HEK293 (cell line): ENCODE results near the gene WDR6.

ENCODE experiments used
- CTCF ChIA-PET: fragments of 350-600 bp; formaldehyde crosslinking; extraction: SDS; loops from one replicate; lab custom pipeline; 2021; ENCODE audit warnings: antibody characterized with exemption; lab: Yijun Ruan, JAX
- POLR2A ChIA-PET: fragments of 300-600 bp; formaldehyde crosslinking; extraction: SDS; loops from one replicate; lab custom pipeline; 2020; ENCODE audit warnings: antibody characterized with exemption, inconsistent platforms; lab: Yijun Ruan, JAX
- H3K27ac ChIP-seq: fragments of 200-500 bp; sonication (Bioruptor generic); 2 replicates; pipeline ENCODE4 v1.5.1; 2014; ENCODE audit warnings: low read depth, low read length, control low read depth, inconsistent platforms; ENCODE audit errors: extremely low read depth
- H3K36me3 ChIP-seq, 2 experiments: fragments of 200-500 bp in 1 of 2; sonication (Bioruptor generic) in 1 of 2; 1 replicate in 1 of 2; 2 replicates in 1 of 2; pipeline ENCODE4 v1.5.1; 2014 to 2017; ENCODE audit warnings: inconsistent platforms in 2 of 2, low read length in 2 of 2; ENCODE audit not compliant: control insufficient read depth in 2 of 2, insufficient read depth in 1 of 2
- H3K4me1 ChIP-seq: fragments of 200-500 bp; sonication (Bioruptor generic); 2 replicates; pipeline ENCODE4 v1.5.1; 2014; ENCODE audit warnings: mild to moderate bottlenecking, low read length, inconsistent platforms; ENCODE audit not compliant: control insufficient read depth, insufficient read depth
- H3K4me3 ChIP-seq: 2 replicates; pipeline ENCODE4 v1.5.1; 2011; ENCODE audit warnings: low read depth, mild to moderate bottlenecking, control low read depth, low read length, moderate library complexity
- H3K9me3 ChIP-seq: fragments of 200-500 bp; sonication (Bioruptor generic); 2 replicates; pipeline ENCODE4 v1.5.1; 2014; ENCODE audit warnings: low read depth, low read length, inconsistent platforms; ENCODE audit not compliant: control insufficient read depth, insufficient read depth
- FEZF1 ChIP-seq: fragments of 450-650 bp; formaldehyde crosslinking; IDR thresholded peaks from 2 replicates; pipeline ENCODE4 v1.5.1; 2016; ENCODE audit warnings: missing biosample characterization, missing genetic modification characterization
- GFI1B ChIP-seq: fragments of 450-650 bp; formaldehyde crosslinking; IDR thresholded peaks from 2 replicates; pipeline ENCODE4 v1.5.1; 2016; ENCODE audit warnings: missing biosample characterization, missing genetic modification characterization
- IKZF3 ChIP-seq: fragments of 450-650 bp; IDR thresholded peaks from 2 replicates; pipeline ENCODE4 v1.5.0; 2018; ENCODE audit warnings: missing biosample characterization, mild to moderate bottlenecking, missing genetic modification characterization, moderate library complexity
- KLF16 ChIP-seq: fragments of 450-650 bp; formaldehyde crosslinking; IDR thresholded peaks from 2 replicates; pipeline ENCODE4 v1.5.1; 2017; ENCODE audit warnings: missing biosample characterization, missing genetic modification characterization
- OVOL3 ChIP-seq: fragments of 450-650 bp; formaldehyde crosslinking; IDR thresholded peaks from 2 replicates; pipeline ENCODE4 v1.5.1; 2016; ENCODE audit warnings: missing biosample characterization, missing genetic modification characterization
- SP2 ChIP-seq: fragments of 450-650 bp; formaldehyde crosslinking; IDR thresholded peaks from 2 replicates; pipeline ENCODE4 v1.5.1; 2016; ENCODE audit warnings: missing biosample characterization, missing genetic modification characterization
- WT1 ChIP-seq: fragments of 450-650 bp; formaldehyde crosslinking; IDR thresholded peaks from 2 replicates; pipeline ENCODE4 v1.5.1; 2016; ENCODE audit warnings: missing biosample characterization, missing genetic modification characterization
- ZBTB17 ChIP-seq: fragments of 450-650 bp; formaldehyde crosslinking; IDR thresholded peaks from 2 replicates; pipeline ENCODE4 v1.5.1; 2016; ENCODE audit warnings: missing biosample characterization, missing genetic modification characterization
- ZBTB48 ChIP-seq: fragments of 450-650 bp; formaldehyde crosslinking; IDR thresholded peaks from 2 replicates; pipeline ENCODE4 v1.5.1; 2016; ENCODE audit warnings: missing biosample characterization, missing genetic modification characterization
- ZNF2 ChIP-seq: fragments of 450-650 bp; formaldehyde crosslinking; IDR thresholded peaks from 2 replicates; pipeline ENCODE4 v1.5.1; 2016; ENCODE audit warnings: missing biosample characterization, missing genetic modification characterization
- ZNF335 ChIP-seq: fragments of 450-650 bp; formaldehyde crosslinking; conservative IDR thresholded peaks from 2 replicates; pipeline ENCODE4 v1.5.1; 2016; ENCODE audit warnings: missing biosample characterization, missing genetic modification characterization
- ZNF341 ChIP-seq: fragments of 450-650 bp; formaldehyde crosslinking; IDR thresholded peaks from 2 replicates; pipeline ENCODE4; 2016; ENCODE audit warnings: low read depth, missing biosample characterization, missing genetic modification characterization
- ZNF501 ChIP-seq: fragments of 450-650 bp; formaldehyde crosslinking; IDR thresholded peaks from 2 replicates; pipeline ENCODE4 v1.5.1; 2016; ENCODE audit warnings: missing biosample characterization, missing genetic modification characterization
- ZNF521 ChIP-seq: fragments of 450-650 bp; formaldehyde crosslinking; IDR thresholded peaks from 2 replicates; pipeline ENCODE4 v1.5.1; 2017; ENCODE audit warnings: missing biosample characterization, mild to moderate bottlenecking, missing genetic modification characterization
- ZNF549 ChIP-seq: fragments of 450-650 bp; IDR thresholded peaks from 2 replicates; pipeline ENCODE4 v1.5.1; 2018; ENCODE audit warnings: missing biosample characterization, missing genetic modification characterization, mild to moderate bottlenecking, inconsistent platforms, moderate library complexity
- ZNF571 ChIP-seq: fragments of 450-650 bp; formaldehyde crosslinking; IDR thresholded peaks from 2 replicates; pipeline ENCODE4 v1.5.0; 2017; ENCODE audit warnings: missing biosample characterization, missing genetic modification characterization
- ZNF600 ChIP-seq: fragments of 450-650 bp; formaldehyde crosslinking; IDR thresholded peaks from 2 replicates; pipeline ENCODE4 v1.5.1; 2016; ENCODE audit warnings: missing biosample characterization, missing genetic modification characterization
- ZNF623 ChIP-seq: fragments of 450-650 bp; formaldehyde crosslinking; IDR thresholded peaks from 2 replicates; pipeline ENCODE4 v1.5.1; 2016; ENCODE audit warnings: missing biosample characterization, missing genetic modification characterization
- ZNF626 ChIP-seq: fragments of 450-650 bp; sonication (Bioruptor Pico); formaldehyde crosslinking; IDR thresholded peaks from 2 replicates; pipeline ENCODE4 v1.5.1; 2018; ENCODE audit warnings: missing biosample characterization, missing genetic modification characterization, inconsistent platforms
- ZNF629 ChIP-seq: fragments of 450-650 bp; formaldehyde crosslinking; IDR thresholded peaks from 2 replicates; pipeline ENCODE4 v1.5.1; 2017; ENCODE audit warnings: missing biosample characterization, missing genetic modification characterization
- ZNF768 ChIP-seq: fragments of 450-650 bp; formaldehyde crosslinking; IDR thresholded peaks from 2 replicates; pipeline ENCODE4 v1.5.1; 2018; ENCODE audit warnings: missing biosample characterization, mild to moderate bottlenecking, missing genetic modification characterization
- TF ChIP-seq, protein P1 (sequence below): fragments of 450-650 bp; formaldehyde crosslinking; IDR thresholded peaks from 2 replicates; pipeline ENCODE4 v1.5.1; 2016; ENCODE audit warnings: missing biosample characterization, missing genetic modification characterization
- TF ChIP-seq, protein P2 (sequence below): fragments of 450-650 bp; IDR thresholded peaks from 2 replicates; pipeline ENCODE4 v1.5.1; 2018; ENCODE audit warnings: missing biosample characterization, missing genetic modification characterization
- TF ChIP-seq, protein P3 (sequence below): fragments of 450-650 bp; formaldehyde crosslinking; conservative IDR thresholded peaks from 2 replicates; pipeline ENCODE4 v1.5.1; 2016; ENCODE audit warnings: low read depth, missing biosample characterization, missing genetic modification characterization
- TF ChIP-seq, protein P4 (sequence below): fragments of 450-650 bp; formaldehyde crosslinking; IDR thresholded peaks from 2 replicates; pipeline ENCODE4 v1.5.1; 2017; ENCODE audit warnings: missing biosample characterization, missing genetic modification characterization
- TF ChIP-seq, protein P5 (sequence below): fragments of 450-650 bp; formaldehyde crosslinking; IDR thresholded peaks from 2 replicates; pipeline ENCODE4 v1.5.1; 2016; ENCODE audit warnings: missing biosample characterization, missing genetic modification characterization

Gene WDR6

DNA sequence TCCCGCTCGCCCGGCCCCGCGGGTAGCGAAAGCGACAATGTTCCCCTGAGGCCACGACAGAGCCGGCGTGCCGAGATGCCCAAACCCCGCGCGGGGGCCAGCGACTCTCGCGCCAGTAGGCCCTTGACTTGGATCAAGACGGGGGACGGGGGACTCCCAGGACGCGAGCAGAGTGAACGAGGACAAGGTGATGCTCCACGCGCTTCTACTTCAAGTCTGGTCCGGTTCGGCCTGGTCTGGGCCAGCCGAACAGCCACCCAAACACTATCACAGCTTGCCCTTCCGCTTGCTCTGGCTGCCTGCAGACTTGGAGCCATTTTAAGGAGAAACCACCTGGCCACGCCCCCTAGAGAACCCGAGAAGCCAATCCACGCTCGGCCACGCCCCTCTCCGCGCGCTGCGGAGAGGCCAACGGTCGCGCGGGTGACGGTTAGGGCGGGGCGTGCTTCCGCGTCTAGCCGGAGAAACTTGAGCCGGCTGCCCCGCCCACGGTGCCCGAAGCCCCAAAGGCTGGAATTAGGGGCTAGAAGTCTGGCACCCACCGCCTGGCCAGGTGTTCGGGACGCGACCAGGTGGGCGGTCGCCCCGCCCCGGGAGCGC, 14.1 kb downstream of the WDR6 start:
- peaks cover 0 to 43% of the 10 kb centered on the region in 2 experiments; a peak in 1 of 3 replicates for H3K36me3 ChIP-seq
- no peaks in the 10 kb centered on the region for H3K4me1 ChIP-seq
- ChIA-PET POLR2A (interaction anchor here (0.6 to 10.4 kb wide), 19 partner anchors 8 to 391 kb away, joined by 3 to 141 read pairs (median 4); partner anchors contain the start of genes ARIH2, IMPDH2, IP6K2 and LAMB2), CTCF (interaction anchor here (0.6 to 2.1 kb wide), 8 partner anchors 8 to 250 kb away, joined by 3 to 13 read pairs (median 5); partner anchors contain the start of genes P4HTM and WDR6)
- H3K9me3 ChIP-seq = no peaks in the 10 kb centered on the region
- peak overlapping the region; percentile 92 for H3K4me3 ChIP-seq
- H3K27ac ChIP-seq = peak overlapping the region; percentile 93
- peak; percentile 52 for TF ChIP-seq ZNF2
- TF ChIP-seq, protein P1, sequence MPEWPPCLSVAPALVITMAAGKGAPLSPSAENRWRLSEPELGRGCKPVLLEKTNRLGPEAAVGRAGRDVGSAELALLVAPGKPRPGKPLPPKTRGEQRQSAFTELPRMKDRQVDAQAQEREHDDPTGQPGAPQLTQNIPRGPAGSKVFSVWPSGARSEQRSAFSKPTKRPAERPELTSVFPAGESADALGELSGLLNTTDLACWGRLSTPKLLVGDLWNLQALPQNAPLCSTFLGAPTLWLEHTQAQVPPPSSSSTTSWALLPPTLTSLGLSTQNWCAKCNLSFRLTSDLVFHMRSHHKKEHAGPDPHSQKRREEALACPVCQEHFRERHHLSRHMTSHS (tag by site-specific recombination) = no peak
- no peak for TF ChIP-seq ZNF549
- TF ChIP-seq SP2 (tag by site-specific recombination) = peak; percentile 78
- TF ChIP-seq, protein P2, sequence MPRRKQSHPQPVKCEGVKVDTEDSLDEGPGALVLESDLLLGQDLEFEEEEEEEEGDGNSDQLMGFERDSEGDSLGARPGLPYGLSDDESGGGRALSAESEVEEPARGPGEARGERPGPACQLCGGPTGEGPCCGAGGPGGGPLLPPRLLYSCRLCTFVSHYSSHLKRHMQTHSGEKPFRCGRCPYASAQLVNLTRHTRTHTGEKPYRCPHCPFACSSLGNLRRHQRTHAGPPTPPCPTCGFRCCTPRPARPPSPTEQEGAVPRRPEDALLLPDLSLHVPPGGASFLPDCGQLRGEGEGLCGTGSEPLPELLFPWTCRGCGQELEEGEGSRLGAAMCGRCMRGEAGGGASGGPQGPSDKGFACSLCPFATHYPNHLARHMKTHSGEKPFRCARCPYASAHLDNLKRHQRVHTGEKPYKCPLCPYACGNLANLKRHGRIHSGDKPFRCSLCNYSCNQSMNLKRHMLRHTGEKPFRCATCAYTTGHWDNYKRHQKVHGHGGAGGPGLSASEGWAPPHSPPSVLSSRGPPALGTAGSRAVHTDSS (tag by site-specific recombination) = 0 out of 2 replicates have a peak, but pooled peaks have one; percentile 22
- TF ChIP-seq ZNF501 = peak; percentile 70; the same call in 1 of the 2 replicates
- TF ChIP-seq ZNF623 (tag by site-specific recombination) = no peak
- TF ChIP-seq OVOL3 (tag by site-specific recombination) = no peak
- no peak for TF ChIP-seq ZNF626 (tag by site-specific recombination)
- TF ChIP-seq ZNF521 = no peak
- peak; percentile 12; the same call in 1 of the 2 replicates for TF ChIP-seq ZNF341 (tag by site-specific recombination)
- 0 out of 2 replicates have a peak, but pooled peaks have one; percentile 26 for TF ChIP-seq KLF16 (tag by site-specific recombination)
- TF ChIP-seq, protein P3, sequence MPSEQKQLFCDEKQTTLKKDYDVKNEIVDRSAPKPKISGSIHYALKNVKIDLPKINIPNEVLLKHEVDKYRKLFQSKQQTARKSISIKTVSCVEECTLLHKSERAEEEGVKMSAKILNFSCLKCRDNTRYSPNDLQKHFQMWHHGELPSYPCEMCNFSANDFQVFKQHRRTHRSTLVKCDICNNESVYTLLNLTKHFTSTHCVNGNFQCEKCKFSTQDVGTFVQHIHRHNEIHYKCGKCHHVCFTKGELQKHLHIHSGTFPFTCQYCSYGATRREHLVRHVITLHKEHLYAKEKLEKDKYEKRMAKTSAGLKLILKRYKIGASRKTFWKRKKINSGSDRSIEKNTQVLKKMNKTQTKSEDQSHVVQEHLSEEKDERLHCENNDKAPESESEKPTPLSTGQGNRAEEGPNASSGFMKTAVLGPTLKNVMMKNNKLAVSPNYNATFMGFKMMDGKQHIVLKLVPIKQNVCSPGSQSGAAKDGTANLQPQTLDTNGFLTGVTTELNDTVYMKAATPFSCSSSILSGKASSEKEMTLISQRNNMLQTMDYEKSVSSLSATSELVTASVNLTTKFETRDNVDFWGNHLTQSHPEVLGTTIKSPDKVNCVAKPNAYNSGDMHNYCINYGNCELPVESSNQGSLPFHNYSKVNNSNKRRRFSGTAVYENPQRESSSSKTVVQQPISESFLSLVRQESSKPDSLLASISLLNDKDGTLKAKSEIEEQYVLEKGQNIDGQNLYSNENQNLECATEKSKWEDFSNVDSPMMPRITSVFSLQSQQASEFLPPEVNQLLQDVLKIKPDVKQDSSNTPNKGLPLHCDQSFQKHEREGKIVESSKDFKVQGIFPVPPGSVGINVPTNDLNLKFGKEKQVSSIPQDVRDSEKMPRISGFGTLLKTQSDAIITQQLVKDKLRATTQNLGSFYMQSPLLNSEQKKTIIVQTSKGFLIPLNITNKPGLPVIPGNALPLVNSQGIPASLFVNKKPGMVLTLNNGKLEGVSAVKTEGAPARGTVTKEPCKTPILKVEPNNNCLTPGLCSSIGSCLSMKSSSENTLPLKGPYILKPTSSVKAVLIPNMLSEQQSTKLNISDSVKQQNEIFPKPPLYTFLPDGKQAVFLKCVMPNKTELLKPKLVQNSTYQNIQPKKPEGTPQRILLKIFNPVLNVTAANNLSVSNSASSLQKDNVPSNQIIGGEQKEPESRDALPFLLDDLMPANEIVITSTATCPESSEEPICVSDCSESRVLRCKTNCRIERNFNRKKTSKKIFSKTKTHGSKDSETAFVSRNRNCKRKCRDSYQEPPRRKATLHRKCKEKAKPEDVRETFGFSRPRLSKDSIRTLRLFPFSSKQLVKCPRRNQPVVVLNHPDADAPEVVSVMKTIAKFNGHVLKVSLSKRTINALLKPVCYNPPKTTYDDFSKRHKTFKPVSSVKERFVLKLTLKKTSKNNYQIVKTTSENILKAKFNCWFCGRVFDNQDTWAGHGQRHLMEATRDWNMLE = no peak
- no peak; the same call in 1 of the 2 replicates for TF ChIP-seq ZNF335
- no peak for TF ChIP-seq IKZF3 (tag by site-specific recombination)
- no peak for TF ChIP-seq ZNF571 (tag by site-specific recombination)
- no peak for TF ChIP-seq ZNF768 (tag by site-specific recombination)
- peak; percentile 26; the same call in 1 of the 2 replicates for TF ChIP-seq ZBTB48 (tag by site-specific recombination)
- TF ChIP-seq ZNF600 (tag by site-specific recombination) = peak; percentile 84
- TF ChIP-seq ZBTB17 (tag by site-specific recombination) = peak; percentile 63
- no peak for TF ChIP-seq FEZF1 (tag by site-specific recombination)
- TF ChIP-seq, protein P4, sequence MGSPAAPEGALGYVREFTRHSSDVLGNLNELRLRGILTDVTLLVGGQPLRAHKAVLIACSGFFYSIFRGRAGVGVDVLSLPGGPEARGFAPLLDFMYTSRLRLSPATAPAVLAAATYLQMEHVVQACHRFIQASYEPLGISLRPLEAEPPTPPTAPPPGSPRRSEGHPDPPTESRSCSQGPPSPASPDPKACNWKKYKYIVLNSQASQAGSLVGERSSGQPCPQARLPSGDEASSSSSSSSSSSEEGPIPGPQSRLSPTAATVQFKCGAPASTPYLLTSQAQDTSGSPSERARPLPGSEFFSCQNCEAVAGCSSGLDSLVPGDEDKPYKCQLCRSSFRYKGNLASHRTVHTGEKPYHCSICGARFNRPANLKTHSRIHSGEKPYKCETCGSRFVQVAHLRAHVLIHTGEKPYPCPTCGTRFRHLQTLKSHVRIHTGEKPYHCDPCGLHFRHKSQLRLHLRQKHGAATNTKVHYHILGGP = no peak
- TF ChIP-seq WT1 = no peak
- no peak for TF ChIP-seq ZNF629 (tag by site-specific recombination)
- TF ChIP-seq GFI1B = no peak
- TF ChIP-seq, protein P5, sequence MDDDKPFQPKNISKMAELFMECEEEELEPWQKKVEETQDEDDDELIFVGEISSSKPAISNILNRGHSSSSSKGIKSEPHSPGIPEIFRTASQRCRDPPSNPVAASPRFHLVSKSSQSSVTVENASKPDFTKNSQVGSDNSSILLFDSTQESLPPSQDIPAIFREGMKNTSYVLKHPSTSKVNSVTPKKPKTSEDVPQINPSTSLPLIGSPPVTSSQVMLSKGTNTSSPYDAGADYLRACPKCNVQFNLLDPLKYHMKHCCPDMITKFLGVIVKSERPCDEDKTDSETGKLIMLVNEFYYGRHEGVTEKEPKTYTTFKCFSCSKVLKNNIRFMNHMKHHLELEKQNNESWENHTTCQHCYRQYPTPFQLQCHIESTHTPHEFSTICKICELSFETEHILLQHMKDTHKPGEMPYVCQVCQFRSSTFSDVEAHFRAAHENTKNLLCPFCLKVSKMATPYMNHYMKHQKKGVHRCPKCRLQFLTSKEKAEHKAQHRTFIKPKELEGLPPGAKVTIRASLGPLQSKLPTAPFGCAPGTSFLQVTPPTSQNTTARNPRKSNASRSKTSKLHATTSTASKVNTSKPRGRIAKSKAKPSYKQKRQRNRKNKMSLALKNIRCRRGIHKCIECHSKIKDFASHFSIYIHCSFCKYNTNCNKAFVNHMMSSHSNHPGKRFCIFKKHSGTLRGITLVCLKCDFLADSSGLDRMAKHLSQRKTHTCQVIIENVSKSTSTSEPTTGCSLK (tag by site-specific recombination) = no peak
